ENCODE measurements around the gene MYCN.

DNA sequence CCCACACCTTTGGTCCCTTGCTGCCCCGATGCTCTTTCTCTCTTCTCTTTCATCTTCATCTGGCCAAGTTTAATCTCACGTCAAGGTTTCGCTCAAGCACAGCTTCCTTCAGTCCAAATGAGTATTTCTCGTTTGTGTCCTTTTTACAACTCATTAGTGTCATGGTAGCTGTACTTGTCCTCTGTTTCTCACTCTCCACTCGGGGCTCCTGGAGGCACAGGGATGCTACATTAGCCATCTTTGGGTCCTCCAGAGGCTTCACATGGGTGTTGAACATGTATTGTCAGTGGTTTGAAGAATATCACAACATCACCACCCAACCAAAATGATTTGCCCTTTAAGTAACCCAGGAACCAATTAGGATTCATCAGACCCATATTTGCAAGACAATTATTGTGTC lies 30.4 kb downstream of the MYCN start:
- TF ChIP-seq, protein P1, sequence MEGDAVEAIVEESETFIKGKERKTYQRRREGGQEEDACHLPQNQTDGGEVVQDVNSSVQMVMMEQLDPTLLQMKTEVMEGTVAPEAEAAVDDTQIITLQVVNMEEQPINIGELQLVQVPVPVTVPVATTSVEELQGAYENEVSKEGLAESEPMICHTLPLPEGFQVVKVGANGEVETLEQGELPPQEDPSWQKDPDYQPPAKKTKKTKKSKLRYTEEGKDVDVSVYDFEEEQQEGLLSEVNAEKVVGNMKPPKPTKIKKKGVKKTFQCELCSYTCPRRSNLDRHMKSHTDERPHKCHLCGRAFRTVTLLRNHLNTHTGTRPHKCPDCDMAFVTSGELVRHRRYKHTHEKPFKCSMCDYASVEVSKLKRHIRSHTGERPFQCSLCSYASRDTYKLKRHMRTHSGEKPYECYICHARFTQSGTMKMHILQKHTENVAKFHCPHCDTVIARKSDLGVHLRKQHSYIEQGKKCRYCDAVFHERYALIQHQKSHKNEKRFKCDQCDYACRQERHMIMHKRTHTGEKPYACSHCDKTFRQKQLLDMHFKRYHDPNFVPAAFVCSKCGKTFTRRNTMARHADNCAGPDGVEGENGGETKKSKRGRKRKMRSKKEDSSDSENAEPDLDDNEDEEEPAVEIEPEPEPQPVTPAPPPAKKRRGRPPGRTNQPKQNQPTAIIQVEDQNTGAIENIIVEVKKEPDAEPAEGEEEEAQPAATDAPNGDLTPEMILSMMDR (IDR thresholded peaks at IDR 0.05) = no peak
- TF ChIP-seq POLR2A (IDR thresholded peaks at IDR 0.05) = no peak
